ENCODE data around the gene LAMA5.

DNA sequence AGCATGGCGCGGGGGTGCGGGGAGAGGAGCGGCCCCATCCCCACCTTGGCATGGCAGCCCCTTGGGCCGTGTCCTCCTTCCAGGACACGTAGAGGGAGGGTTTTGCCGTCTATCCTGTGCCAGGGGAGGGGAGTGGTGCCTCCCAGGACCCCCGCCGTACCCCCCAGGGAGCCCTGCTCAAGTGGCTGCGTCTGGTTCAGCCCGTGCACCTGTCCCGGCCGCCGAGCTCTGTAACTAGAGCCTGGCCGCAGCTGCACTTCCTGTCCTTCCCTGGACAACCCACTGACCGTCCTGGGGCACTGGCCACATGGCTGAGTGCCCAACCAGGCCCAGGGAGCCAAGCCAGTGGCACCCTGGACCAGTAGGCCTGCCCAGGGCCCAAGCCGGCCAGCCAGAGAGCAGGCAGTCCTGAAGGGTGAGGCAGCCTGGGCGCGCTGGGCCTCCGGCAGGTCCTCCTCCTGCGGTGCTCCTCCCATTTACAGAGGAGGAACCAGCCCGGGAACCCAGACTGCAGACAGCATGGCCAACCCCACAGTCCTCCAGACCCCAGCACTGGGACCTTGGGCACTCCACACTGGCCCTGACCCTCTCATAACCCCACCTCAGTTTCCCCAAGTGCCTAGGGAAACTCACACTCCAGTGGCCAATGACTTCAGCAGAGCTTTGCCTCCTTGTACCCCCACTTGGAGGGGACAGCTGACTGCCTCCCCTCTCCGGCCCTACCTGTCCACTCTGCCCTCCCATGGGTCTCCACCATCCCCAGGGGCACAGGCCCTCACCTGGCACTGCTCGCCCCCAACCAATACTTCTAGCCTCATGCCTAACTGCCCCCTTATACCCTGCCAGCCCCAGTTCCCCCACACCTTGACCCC, 8.7 kb downstream of the LAMA5 start:
- TF ChIP-seq, protein P1, sequence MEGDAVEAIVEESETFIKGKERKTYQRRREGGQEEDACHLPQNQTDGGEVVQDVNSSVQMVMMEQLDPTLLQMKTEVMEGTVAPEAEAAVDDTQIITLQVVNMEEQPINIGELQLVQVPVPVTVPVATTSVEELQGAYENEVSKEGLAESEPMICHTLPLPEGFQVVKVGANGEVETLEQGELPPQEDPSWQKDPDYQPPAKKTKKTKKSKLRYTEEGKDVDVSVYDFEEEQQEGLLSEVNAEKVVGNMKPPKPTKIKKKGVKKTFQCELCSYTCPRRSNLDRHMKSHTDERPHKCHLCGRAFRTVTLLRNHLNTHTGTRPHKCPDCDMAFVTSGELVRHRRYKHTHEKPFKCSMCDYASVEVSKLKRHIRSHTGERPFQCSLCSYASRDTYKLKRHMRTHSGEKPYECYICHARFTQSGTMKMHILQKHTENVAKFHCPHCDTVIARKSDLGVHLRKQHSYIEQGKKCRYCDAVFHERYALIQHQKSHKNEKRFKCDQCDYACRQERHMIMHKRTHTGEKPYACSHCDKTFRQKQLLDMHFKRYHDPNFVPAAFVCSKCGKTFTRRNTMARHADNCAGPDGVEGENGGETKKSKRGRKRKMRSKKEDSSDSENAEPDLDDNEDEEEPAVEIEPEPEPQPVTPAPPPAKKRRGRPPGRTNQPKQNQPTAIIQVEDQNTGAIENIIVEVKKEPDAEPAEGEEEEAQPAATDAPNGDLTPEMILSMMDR (IDR thresholded peaks at IDR 0.05 in 2 of 3, conservative IDR thresholded peaks at IDR 0.05 in 1 of 3; ENCODE audit: borderline replicate concordance in 1 of 3, insufficient read depth in 1 of 3, low read depth in 2 of 3, low read length in 2 of 3): no peak
- no peak for TF ChIP-seq YY1 (IDR thresholded peaks at IDR 0.05; ENCODE audit: extremely low read depth, insufficient replicate concordance, low read depth, low read length)
- no peak for TF ChIP-seq EZH2 (IDR thresholded peaks at IDR 0.05)
- no peak for TF ChIP-seq EZH2phosphoT487 (IDR thresholded peaks at IDR 0.05; ENCODE audit: borderline replicate concordance)
- no peak for TF ChIP-seq SP1 (IDR thresholded peaks at IDR 0.05; ENCODE audit: low read depth)
- peak; percentile 29; the same call in 1 of the 2 replicates for TF ChIP-seq POLR2AphosphoS5 (IDR thresholded peaks at IDR 0.05; ENCODE audit: low read depth, low read length)
- no peak for TF ChIP-seq JUND (IDR thresholded peaks at IDR 0.05)
- no peak for TF ChIP-seq POLR2A (IDR thresholded peaks at IDR 0.05; ENCODE audit: borderline replicate concordance, extremely low read depth, insufficient read depth, insufficient read length)
- no peak for TF ChIP-seq EGR1 (IDR thresholded peaks at IDR 0.05; ENCODE audit: low read depth)
- TF ChIP-seq, protein P2, sequence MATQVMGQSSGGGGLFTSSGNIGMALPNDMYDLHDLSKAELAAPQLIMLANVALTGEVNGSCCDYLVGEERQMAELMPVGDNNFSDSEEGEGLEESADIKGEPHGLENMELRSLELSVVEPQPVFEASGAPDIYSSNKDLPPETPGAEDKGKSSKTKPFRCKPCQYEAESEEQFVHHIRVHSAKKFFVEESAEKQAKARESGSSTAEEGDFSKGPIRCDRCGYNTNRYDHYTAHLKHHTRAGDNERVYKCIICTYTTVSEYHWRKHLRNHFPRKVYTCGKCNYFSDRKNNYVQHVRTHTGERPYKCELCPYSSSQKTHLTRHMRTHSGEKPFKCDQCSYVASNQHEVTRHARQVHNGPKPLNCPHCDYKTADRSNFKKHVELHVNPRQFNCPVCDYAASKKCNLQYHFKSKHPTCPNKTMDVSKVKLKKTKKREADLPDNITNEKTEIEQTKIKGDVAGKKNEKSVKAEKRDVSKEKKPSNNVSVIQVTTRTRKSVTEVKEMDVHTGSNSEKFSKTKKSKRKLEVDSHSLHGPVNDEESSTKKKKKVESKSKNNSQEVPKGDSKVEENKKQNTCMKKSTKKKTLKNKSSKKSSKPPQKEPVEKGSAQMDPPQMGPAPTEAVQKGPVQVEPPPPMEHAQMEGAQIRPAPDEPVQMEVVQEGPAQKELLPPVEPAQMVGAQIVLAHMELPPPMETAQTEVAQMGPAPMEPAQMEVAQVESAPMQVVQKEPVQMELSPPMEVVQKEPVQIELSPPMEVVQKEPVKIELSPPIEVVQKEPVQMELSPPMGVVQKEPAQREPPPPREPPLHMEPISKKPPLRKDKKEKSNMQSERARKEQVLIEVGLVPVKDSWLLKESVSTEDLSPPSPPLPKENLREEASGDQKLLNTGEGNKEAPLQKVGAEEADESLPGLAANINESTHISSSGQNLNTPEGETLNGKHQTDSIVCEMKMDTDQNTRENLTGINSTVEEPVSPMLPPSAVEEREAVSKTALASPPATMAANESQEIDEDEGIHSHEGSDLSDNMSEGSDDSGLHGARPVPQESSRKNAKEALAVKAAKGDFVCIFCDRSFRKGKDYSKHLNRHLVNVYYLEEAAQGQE (IDR thresholded peaks at IDR 0.05; ENCODE audit: low read depth): no peak
- TF ChIP-seq, protein P3, sequence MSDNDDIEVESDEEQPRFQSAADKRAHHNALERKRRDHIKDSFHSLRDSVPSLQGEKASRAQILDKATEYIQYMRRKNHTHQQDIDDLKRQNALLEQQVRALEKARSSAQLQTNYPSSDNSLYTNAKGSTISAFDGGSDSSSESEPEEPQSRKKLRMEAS (IDR thresholded peaks at IDR 0.05): no peak
- TF ChIP-seq RAD21 (IDR thresholded peaks at IDR 0.05; ENCODE audit: low read depth): no peak
